ENCODE results near the gene MEN1.

The MEN1 gene

DNA sequence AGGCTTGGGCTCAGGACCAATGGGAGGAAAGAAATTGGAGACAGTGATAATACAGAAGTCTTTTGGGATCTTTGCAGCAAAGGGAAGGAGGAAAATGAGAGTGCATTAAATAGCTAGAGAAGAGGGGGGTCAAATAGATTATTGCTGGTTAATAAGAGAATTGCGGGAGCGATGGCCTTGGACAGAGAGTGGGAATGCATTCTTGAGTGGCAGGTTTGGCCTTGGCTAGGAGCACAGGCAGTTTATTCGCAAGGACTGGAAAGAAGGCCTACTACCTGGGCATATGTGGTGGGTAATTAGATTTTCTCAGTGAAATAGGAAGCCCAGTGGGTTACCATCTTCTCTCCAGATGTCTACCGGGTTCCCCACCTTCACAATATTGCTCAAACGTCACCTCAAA lies 3.5 kb upstream of the MEN1 start:
- no peak for FAIRE-seq
- no peak for DNase-seq (ENCODE audit: insufficient read length, low spot score)
- TF ChIP-seq, protein P1, sequence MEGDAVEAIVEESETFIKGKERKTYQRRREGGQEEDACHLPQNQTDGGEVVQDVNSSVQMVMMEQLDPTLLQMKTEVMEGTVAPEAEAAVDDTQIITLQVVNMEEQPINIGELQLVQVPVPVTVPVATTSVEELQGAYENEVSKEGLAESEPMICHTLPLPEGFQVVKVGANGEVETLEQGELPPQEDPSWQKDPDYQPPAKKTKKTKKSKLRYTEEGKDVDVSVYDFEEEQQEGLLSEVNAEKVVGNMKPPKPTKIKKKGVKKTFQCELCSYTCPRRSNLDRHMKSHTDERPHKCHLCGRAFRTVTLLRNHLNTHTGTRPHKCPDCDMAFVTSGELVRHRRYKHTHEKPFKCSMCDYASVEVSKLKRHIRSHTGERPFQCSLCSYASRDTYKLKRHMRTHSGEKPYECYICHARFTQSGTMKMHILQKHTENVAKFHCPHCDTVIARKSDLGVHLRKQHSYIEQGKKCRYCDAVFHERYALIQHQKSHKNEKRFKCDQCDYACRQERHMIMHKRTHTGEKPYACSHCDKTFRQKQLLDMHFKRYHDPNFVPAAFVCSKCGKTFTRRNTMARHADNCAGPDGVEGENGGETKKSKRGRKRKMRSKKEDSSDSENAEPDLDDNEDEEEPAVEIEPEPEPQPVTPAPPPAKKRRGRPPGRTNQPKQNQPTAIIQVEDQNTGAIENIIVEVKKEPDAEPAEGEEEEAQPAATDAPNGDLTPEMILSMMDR (IDR thresholded peaks at IDR 0.05; ENCODE audit: insufficient read depth, missing control alignments): no peak

DNA sequence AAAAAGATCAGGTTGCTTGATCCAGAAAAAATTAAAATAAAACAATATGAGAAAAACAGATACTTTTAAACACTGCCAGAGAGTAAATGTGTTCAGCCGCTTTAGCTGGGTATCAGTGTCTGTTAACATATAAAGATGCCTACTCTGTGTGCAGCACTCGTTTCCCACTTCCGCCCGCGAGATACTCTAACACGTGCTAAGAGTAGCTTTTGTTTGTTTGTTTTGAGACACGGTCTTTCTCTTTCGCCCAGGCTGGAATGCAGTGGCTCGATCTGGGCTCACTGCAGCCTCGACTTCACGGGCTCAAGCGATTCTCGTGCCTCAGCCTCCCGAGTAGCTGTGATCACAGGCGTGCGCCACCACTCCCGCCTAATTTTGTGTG lies 531 bp upstream of the MEN1 start:
- no peak for DNase-seq (ENCODE audit: insufficient read length, low spot score)
- no peak for FAIRE-seq
- TF ChIP-seq, protein P1 (IDR thresholded peaks at IDR 0.05; ENCODE audit: insufficient read depth, missing control alignments): no peak

DNA sequence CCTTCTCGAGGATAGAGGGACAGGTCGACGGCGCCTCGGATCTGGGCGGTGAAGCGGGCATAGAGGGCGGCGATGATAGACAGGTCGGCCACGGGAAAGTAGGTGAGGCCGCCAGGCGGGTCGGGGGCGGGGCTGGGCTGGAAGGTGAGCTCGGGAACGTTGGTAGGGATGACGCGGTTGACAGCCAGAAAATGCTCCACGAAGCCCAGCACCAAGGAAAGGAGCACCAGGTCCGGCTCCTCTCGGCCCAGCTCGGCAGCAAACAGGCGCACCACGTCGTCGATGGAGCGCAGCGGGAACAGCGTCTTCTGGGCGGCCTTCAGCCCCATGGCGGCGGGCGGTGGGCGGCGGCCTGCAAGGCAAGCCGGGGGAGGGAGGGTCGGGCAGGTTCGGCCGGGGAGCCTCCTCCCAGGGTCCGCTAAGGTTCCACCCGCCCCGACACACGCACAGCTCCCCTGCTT lies 540 bp downstream of the MEN1 start:
- TF ChIP-seq, protein P1 (IDR thresholded peaks at IDR 0.05; ENCODE audit: insufficient read depth, missing control alignments): no peak
- FAIRE-seq (no peak), DNase-seq (ENCODE audit: insufficient read length, low spot score) (no peak)

DNA sequence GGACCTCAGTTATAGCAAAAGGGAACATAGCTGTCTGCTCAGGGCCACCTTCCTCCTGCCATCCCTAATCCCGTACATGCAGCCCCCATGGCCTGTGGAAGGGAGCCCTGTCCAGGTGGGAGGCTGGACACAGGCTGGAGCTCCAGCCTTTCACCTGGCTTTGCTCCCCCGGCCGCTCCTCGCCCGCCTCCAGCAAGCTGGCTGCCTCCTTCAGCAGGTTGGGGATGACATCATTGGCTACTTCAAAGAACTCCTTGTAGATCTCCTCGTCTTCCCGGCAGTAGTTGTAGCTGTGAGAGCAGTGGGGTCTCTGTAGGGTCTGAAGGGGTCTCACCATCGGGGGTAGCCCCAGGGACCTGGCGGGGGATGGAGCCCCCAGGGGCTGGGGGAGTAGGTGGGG lies 4.9 kb downstream of the MEN1 start:
- DNase-seq (ENCODE audit: insufficient read length, low spot score) (no peak), FAIRE-seq (no peak)
- TF ChIP-seq, protein P1 (IDR thresholded peaks at IDR 0.05; ENCODE audit: insufficient read depth, missing control alignments): no peak

DNA sequence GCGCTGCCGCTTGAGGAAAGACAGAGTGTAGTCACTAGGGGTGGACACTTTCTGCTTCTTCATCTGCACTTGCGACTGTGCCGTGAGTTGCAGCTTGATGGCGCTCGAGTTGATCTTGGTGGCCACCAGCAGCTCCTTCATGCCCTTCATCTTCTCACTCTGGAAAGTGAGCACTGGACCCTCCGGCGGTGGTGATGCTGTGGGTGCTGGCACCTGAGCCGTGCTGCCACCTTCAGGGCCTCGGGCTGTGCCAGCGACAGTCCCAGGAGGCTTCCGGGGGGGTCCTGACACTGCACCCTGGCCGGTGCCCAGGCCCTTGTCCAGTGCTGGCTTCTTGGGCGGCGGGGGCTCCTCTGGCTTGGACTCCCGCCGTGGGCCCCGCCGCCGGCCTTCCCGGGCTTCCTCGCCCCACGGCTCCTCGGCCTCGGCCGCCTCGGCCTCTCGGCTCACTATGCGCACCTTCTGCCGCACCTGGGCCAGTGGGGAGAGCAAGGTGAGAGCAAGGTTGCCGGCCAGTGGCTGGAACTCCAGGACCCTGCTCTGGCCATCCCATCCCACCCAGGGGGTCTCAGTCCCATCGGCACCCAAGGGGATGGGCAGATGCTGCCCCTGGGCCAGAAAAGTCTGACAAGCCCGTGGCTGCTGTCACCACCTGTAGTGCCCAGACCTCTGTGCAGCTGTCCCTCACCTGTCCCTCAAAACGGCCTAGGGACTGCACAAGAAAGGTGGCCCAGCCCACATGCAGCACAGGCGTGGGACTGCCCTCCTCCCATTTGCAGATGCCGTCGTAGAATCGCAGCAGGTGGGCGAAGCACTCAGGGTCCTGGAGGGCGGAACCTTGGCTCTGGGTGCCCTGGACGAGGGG lies 5.8 kb downstream of the MEN1 start:
- DNase-seq (ENCODE audit: insufficient read length, low spot score): no peak
- TF ChIP-seq, protein P1 (IDR thresholded peaks at IDR 0.05; ENCODE audit: insufficient read depth, missing control alignments): no peak
- FAIRE-seq: no peak

DNA sequence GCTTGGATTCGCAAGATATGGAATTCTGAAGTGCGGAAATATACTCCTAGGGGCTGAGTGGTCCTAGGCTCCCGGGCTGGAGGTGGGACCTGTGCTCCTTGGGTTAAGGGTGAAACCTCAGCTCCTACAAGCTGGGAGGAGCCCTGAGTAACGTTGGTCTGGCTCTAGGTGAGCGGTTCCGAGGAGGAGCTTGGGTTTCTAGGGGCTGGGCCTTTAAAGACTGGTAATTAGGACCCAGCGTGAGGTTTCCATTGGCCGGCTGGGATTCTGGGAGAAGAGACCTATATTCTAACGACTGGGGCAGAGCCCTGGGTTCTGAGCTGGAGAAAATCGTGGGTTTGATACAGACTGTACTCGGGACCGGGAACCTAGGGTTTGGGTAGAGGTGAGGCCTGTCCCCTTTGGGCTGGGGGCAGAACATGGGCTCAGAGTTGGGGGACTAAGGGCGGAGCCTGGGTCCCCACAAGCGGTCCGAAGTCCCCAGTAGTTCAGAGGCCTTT lies 6.5 kb downstream of the MEN1 start:
- TF ChIP-seq, protein P1 (IDR thresholded peaks at IDR 0.05; ENCODE audit: insufficient read depth, missing control alignments): no peak
- no peak for DNase-seq (ENCODE audit: insufficient read length, low spot score)
- FAIRE-seq: no peak
